ENCODE measurements around the gene NOM1.
"Not testable (repeated sequence)": the region's sequence is repeated elsewhere in the genome, so short reads cannot be mapped to it uniquely, and the experiment has no call there.

Gene NOM1

DNA sequence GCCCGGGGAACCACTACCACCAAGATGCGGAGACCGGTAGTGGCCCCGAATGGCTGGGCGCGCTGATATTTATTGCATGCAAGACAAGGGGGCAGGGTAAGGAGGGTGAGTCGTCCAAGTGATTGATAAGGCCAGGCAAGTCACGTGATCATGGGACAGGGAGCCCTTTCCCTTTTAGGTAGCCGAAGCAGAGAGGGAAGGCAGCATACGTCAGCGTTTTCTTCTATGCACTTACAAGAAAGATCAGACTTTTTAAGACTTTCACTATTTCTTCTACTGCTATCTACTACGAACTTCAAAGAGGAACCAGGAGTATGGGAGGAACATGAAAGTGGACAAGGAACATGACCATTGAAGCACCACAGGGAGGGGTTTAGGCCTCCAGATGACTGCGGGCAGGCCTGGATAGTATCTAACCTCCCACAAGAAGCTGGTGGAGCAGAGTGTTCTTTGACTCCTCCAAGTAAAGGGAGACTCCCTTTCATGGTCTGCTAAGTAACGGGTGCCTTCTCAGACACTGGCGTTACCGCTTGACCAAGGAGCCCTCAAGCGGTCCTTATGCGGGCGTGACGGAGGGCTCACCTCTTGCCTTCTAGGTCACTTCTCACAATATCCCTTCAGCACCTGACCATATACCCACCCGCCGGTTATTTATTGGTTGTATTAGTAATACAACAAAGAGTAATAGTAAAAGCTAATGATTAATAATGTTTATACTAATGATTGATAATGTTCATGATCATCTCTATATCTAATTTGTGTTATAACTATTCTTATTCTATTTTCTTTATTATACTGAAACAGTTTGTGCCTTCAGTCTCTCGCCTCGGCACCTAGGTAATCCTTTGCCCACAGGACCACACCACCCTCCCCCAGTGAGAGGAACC lies 28.8 kb upstream of the NOM1 start:
- not testable (repeated sequence) for H3K27me3 ChIP-seq (ENCODE audit: control insufficient read depth in 2 of 2, insufficient read depth in 2 of 2, low read length in 2 of 2); H3K36me3 ChIP-seq (ENCODE audit: control insufficient read depth in 2 of 2, insufficient read depth in 2 of 2, low read length in 2 of 2); H3K4me3 ChIP-seq (ENCODE audit: low read length in 2 of 2); H3K4me1 ChIP-seq (ENCODE audit: control insufficient read depth in 2 of 2, insufficient read depth in 2 of 2, low read length in 2 of 2); H3K9ac ChIP-seq (ENCODE audit: low read depth in 1 of 2, low read length in 2 of 2); H3K9me3 ChIP-seq (ENCODE audit: control insufficient read depth in 2 of 2, low read length in 2 of 2); H3K27ac ChIP-seq (ENCODE audit: low read depth in 2 of 2, low read length in 2 of 2)

DNA sequence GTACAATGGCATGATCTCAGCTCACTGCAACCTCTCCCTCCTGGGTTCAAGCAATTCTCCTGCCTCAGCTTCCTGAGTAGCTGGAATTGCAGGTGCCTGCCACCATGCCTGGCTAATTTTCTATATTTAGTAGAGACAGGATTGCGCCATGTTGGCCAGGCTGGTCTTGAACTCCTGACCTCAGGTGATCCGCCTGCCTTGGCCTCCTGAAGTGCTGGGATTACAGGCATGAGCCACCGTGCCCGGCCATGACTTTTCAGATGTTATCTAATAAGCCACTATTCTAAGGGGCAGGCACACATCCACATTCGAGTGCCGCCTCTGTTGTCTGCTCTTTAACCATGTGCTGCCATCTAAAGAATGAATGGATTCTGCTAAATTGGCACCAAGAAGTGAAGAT lies 27.2 kb upstream of the NOM1 start:
- H3K36me3 ChIP-seq (ENCODE audit: control insufficient read depth in 2 of 2, insufficient read depth in 2 of 2, low read length in 2 of 2); H3K27ac ChIP-seq (ENCODE audit: low read depth in 2 of 2, low read length in 2 of 2); H3K27me3 ChIP-seq (ENCODE audit: control insufficient read depth in 2 of 2, insufficient read depth in 2 of 2, low read length in 2 of 2); H3K4me3 ChIP-seq (ENCODE audit: low read length in 2 of 2); H3K4me1 ChIP-seq (ENCODE audit: control insufficient read depth in 2 of 2, insufficient read depth in 2 of 2, low read length in 2 of 2); H3K9ac ChIP-seq (ENCODE audit: low read depth in 1 of 2, low read length in 2 of 2); H3K9me3 ChIP-seq (ENCODE audit: control insufficient read depth in 2 of 2, low read length in 2 of 2): not testable (repeated sequence)

DNA sequence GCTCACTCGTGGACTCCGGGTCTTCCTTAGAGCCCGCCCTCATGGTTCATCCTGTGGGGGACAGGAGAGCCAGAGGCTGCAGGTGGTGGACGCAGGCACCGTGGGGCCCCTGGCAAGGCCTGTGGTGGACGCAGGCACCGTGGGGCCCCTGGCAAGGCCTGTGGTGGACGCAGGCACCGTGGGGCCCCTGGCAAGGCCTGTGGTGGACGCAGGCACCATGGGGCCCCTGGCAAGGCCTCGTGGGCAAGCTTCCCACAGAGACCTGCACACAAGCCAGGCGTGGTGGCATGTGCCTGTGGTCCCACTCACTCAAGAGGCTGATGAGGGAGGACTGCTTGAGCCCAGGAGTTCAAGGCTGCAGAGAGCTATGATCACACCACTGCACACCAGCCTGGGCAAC lies 23.7 kb upstream of the NOM1 start:
- not testable (repeated sequence) for H3K4me3 ChIP-seq (ENCODE audit: low read length in 2 of 2); H3K9ac ChIP-seq (ENCODE audit: low read depth in 1 of 2, low read length in 2 of 2); H3K9me3 ChIP-seq (ENCODE audit: control insufficient read depth in 2 of 2, low read length in 2 of 2); H3K27ac ChIP-seq (ENCODE audit: low read depth in 2 of 2, low read length in 2 of 2); H3K36me3 ChIP-seq (ENCODE audit: control insufficient read depth in 2 of 2, insufficient read depth in 2 of 2, low read length in 2 of 2); H3K4me1 ChIP-seq (ENCODE audit: control insufficient read depth in 2 of 2, insufficient read depth in 2 of 2, low read length in 2 of 2)
- peaks cover 0 to 10% of the 10 kb centered on the region in 2 donors for H3K27me3 ChIP-seq (ENCODE audit: control insufficient read depth in 2 of 2, insufficient read depth in 2 of 2, low read length in 2 of 2)

DNA sequence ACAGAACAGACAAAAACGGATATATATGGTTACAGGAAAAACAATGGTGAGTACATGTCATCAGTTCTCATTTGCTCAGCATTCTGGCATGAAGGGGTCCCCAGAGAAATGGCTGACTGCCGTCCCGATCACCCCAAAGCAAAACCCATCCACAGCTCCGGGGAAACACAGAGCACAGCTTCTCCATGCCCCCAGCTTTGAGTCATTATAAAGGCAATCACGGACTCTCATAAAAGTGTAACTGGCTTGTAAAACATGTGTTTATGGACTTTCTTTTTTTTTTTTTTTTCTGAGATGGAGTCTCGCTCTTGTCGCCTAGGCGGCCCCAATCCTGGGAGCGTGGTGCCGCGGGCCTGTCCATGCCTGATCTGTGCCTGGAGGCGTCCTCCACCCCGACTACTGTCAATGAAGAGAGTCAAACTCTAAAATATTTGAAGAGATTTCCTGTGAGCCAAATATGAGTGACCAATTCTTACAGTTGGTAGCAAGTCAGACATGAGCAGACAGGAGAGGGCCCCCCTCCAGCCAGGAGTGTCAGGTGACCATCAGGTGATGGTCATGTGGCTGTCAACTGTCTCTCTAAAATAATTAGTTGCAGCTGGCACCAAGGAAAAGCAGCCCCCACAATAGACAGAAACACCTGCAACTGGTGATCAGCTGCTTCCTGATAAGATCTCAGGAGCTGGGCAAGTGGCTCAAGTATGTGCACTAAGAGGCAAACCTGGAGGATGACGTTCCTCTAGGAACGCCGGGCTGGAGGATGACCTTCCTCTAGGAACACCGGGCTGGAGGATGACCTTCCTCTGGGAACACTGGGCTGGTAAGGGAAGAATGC lies 21.7 kb upstream of the NOM1 start:
- H3K4me1 ChIP-seq (ENCODE audit: control insufficient read depth in 2 of 2, insufficient read depth in 2 of 2, low read length in 2 of 2) = peaks cover 8 to 10% of the 10 kb centered on the region in 2 donors
- H3K27me3 ChIP-seq (ENCODE audit: control insufficient read depth in 2 of 2, insufficient read depth in 2 of 2, low read length in 2 of 2) = peaks cover 0 to 14% of the 10 kb centered on the region in 2 donors
- H3K36me3 ChIP-seq (ENCODE audit: control insufficient read depth in 2 of 2, insufficient read depth in 2 of 2, low read length in 2 of 2) = no peaks in the 10 kb centered on the region
- no peak overlapping the region for H3K9ac ChIP-seq (ENCODE audit: low read depth in 1 of 2, low read length in 2 of 2)
- peak overlapping the region in 1 of 2 donors; percentile 42 for H3K4me3 ChIP-seq (ENCODE audit: low read length in 2 of 2)
- H3K27ac ChIP-seq (ENCODE audit: low read depth in 2 of 2, low read length in 2 of 2) = no peak overlapping the region
- no peaks in the 10 kb centered on the region for H3K9me3 ChIP-seq (ENCODE audit: control insufficient read depth in 2 of 2, low read length in 2 of 2)

DNA sequence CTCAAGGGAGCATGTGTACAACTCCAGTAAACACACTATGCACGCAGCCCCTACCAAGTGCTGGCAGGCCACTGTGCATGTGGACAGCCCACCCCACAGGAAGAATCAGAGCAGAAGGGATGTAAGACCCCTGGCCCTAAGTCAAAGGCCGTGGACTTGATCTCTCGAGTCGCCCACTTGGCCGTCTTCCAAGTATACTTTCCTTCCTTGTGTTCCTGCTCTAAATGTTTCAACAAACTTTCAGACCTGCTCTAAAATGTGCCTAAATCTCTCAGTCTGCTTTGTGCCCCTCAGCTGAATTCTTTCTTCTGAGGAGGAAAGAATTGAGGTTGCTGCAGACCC lies 21.1 kb upstream of the NOM1 start:
- peaks cover 8 to 10% of the 10 kb centered on the region in 2 donors for H3K4me1 ChIP-seq (ENCODE audit: control insufficient read depth in 2 of 2, insufficient read depth in 2 of 2, low read length in 2 of 2)
- H3K9me3 ChIP-seq (ENCODE audit: control insufficient read depth in 2 of 2, low read length in 2 of 2) = no peaks in the 10 kb centered on the region
- H3K27me3 ChIP-seq (ENCODE audit: control insufficient read depth in 2 of 2, insufficient read depth in 2 of 2, low read length in 2 of 2) = peaks cover 0 to 14% of the 10 kb centered on the region in 2 donors
- H3K36me3 ChIP-seq (ENCODE audit: control insufficient read depth in 2 of 2, insufficient read depth in 2 of 2, low read length in 2 of 2) = no peaks in the 10 kb centered on the region
- H3K27ac ChIP-seq (ENCODE audit: low read depth in 2 of 2, low read length in 2 of 2) = no peak overlapping the region
- no peak overlapping the region for H3K9ac ChIP-seq (ENCODE audit: low read depth in 1 of 2, low read length in 2 of 2)
- H3K4me3 ChIP-seq (ENCODE audit: low read length in 2 of 2) = no peak overlapping the region

DNA sequence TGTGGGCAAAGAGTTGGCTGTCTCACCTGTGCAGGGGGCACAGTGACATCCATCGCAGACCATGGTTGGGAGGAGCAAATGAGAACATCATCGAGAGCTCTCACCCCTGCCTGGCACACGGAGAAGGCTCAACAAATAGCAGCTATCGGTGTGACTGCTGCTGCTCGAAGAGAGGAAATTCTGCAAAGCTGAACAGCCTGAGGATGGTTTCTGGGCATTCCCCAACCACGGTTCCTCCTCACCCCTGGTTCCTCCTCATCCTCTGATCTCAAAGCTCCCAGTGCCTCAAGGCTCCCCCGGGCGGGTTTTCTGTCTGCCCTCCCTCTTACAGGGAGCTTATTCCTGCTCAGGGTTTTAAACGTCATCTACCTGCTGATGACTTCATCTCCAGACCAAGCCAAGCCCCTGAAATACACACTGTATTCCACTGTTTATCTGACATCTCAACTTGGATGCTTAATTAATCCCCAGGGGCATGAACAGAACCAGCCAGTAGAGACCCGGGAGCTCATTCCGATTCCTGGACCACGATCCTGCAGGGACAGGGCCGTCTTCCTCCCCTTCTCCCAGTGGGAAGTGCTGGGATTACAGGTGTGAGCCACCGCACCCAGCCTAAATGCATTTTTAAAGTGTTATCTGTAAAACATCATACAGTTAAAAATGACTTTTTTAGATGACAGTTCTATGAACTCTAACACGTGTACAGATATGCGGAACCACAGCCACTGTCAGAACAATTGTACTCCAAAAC lies 19.5 kb upstream of the NOM1 start:
- H3K27ac ChIP-seq (ENCODE audit: low read depth in 2 of 2, low read length in 2 of 2) = no peak overlapping the region
- no peaks in the 10 kb centered on the region for H3K9me3 ChIP-seq (ENCODE audit: control insufficient read depth in 2 of 2, low read length in 2 of 2)
- no peak overlapping the region for H3K4me3 ChIP-seq (ENCODE audit: low read length in 2 of 2)
- no peaks in the 10 kb centered on the region for H3K36me3 ChIP-seq (ENCODE audit: control insufficient read depth in 2 of 2, insufficient read depth in 2 of 2, low read length in 2 of 2)
- H3K9ac ChIP-seq (ENCODE audit: low read depth in 1 of 2, low read length in 2 of 2) = no peak overlapping the region
- H3K4me1 ChIP-seq (ENCODE audit: control insufficient read depth in 2 of 2, insufficient read depth in 2 of 2, low read length in 2 of 2) = peaks cover 8 to 10% of the 10 kb centered on the region in 2 donors
- peaks cover 0 to 14% of the 10 kb centered on the region in 2 donors for H3K27me3 ChIP-seq (ENCODE audit: control insufficient read depth in 2 of 2, insufficient read depth in 2 of 2, low read length in 2 of 2)

DNA sequence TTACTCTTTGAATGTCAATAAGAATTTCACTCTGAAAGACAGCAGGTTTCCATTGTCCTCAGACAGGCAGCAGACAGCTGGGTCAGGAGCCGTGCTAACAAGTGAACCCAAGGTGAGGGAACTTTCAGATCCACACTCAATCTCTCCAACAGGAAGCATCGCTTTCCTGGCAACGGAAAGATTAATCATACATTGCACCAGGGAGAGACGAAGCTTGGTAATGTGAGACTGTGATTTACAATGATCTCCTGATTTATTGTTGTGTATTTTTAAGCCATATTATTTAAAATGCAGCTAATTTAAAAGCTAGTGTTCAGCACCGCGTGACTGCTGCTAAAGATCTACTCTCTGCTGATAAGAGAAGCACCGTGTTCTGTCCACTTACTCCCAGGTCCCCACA lies 17.5 kb upstream of the NOM1 start:
- Histone ChIP-seq H3K4me1 (ENCODE audit: control insufficient read depth in 2 of 2, insufficient read depth in 2 of 2, low read length in 2 of 2) (peaks cover 8 to 10% of the 10 kb centered on the region in 2 donors), H3K27me3 (ENCODE audit: control insufficient read depth in 2 of 2, insufficient read depth in 2 of 2, low read length in 2 of 2) (peaks cover 0 to 12% of the 10 kb centered on the region in 2 donors), H3K4me3 (ENCODE audit: low read length in 2 of 2) (no peak overlapping the region), H3K27ac (ENCODE audit: low read depth in 2 of 2, low read length in 2 of 2) (no peak overlapping the region), H3K9me3 (ENCODE audit: control insufficient read depth in 2 of 2, low read length in 2 of 2) (no peaks in the 10 kb centered on the region), H3K9ac (ENCODE audit: low read depth in 1 of 2, low read length in 2 of 2) (no peak overlapping the region), H3K36me3 (ENCODE audit: control insufficient read depth in 2 of 2, insufficient read depth in 2 of 2, low read length in 2 of 2) (no peaks in the 10 kb centered on the region)

DNA sequence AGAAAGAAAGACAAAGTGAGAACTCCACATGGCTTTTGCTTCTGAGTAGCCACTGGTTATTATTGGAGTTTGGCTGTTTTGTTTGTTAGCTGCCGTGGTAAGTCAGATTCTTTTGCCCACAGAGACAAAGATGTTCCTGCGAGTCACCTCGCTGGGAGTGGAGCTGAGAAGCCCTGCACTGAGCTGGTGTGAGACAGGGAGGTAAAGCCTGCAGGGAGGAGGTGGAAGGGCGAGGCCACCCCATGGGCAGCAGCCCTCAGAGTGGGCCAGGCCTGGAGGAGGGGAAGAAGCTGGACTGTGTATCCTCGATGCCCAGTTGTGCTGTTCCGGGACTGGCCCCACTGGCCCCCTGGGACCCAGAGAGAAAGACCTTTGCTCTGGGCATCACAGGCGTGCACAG lies 14.3 kb upstream of the NOM1 start:
- Histone ChIP-seq H3K4me3 (ENCODE audit: low read length in 2 of 2) (no peak overlapping the region), H3K4me1 (ENCODE audit: control insufficient read depth in 2 of 2, insufficient read depth in 2 of 2, low read length in 2 of 2) (no peaks in the 10 kb centered on the region), H3K9ac (ENCODE audit: low read depth in 1 of 2, low read length in 2 of 2) (no peak overlapping the region), H3K9me3 (ENCODE audit: control insufficient read depth in 2 of 2, low read length in 2 of 2) (no peaks in the 10 kb centered on the region), H3K36me3 (ENCODE audit: control insufficient read depth in 2 of 2, insufficient read depth in 2 of 2, low read length in 2 of 2) (no peaks in the 10 kb centered on the region), H3K27me3 (ENCODE audit: control insufficient read depth in 2 of 2, insufficient read depth in 2 of 2, low read length in 2 of 2) (peaks cover 0 to 4% of the 10 kb centered on the region in 2 donors), H3K27ac (ENCODE audit: low read depth in 2 of 2, low read length in 2 of 2) (no peak overlapping the region)

DNA sequence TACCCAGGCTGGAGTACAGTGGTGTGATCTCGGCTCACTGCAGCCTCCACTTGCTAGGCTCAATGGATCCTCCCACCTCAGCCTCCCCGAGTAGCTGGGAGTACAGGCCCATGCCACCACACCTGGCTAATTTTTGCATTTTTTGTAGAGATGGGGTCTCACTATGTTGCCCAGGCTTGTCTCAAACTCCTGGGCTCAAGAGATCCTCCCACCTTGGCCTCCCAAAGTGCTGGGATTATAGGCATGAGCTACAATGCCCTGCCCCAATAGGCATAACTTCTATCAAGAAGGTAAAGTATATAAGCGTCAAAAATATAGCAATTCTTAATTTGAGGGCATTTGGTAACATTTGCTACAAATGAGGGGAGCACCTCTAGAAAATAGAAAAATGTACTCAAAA lies 12.7 kb upstream of the NOM1 start:
- not testable (repeated sequence) for H3K9me3 ChIP-seq (ENCODE audit: control insufficient read depth in 2 of 2, low read length in 2 of 2); H3K27me3 ChIP-seq (ENCODE audit: control insufficient read depth in 2 of 2, insufficient read depth in 2 of 2, low read length in 2 of 2)

More for the DNA sequence above, 12.7 kb upstream of the NOM1 start:
- H3K4me3 ChIP-seq (ENCODE audit: low read length in 2 of 2); H3K9ac ChIP-seq (ENCODE audit: low read depth in 1 of 2, low read length in 2 of 2); H3K27ac ChIP-seq (ENCODE audit: low read depth in 2 of 2, low read length in 2 of 2); H3K4me1 ChIP-seq (ENCODE audit: control insufficient read depth in 2 of 2, insufficient read depth in 2 of 2, low read length in 2 of 2); H3K36me3 ChIP-seq (ENCODE audit: control insufficient read depth in 2 of 2, insufficient read depth in 2 of 2, low read length in 2 of 2): not testable (repeated sequence)

Measured in mucosa of rectum (tissue), 2 donors.